GM12892 (cell line): ENCODE measurements around the gene FBXL22.

Source experiments
- POLR2A ChIP-seq: IDR thresholded peaks from 2 replicates; pipeline ENCODE4 v1.6.1; 2011; ENCODE audit warnings: low read depth, low read length, control low read depth
- POLR2AphosphoS5 ChIP-seq: IDR thresholded peaks from 2 replicates; pipeline ENCODE4 v1.6.1; 2011; ENCODE audit warnings: low read depth, low read length, control low read depth
- TAF1 ChIP-seq: IDR thresholded peaks from 2 replicates; pipeline ENCODE4 v1.6.1; 2011; ENCODE audit warnings: low read depth, mild to moderate bottlenecking, control low read depth, low read length, borderline replicate concordance

- no peak for TF ChIP-seq POLR2AphosphoS5
- TF ChIP-seq POLR2A, result no peak
- TF ChIP-seq TAF1, result no peak
Measured at GRCh38 chr15:63615935-63616334, 18.7 kb downstream of the FBXL22 start.
